Right cardiac atrium (tissue), 5 donors: ENCODE data around the gene LRRC41. TPM values are rescaled to one million over a fixed set of nuclear protein-coding genes. Genes with fewer than 3 reads are reported as not detected.

ENCODE experiments used
- ATAC-seq, 2 donors: fragments of 200-7000 bp; cut with Tn5 transposase; one replicate each; pipeline versions ENCODE4 v1.8.0 to v1.9.1; 2020; ENCODE audit warnings: moderate library complexity in 2 of 2, mild to moderate bottlenecking in 1 of 2
- DNase-seq, 3 donors: peaks; one replicate each; pipeline ENCODE4 v3.0.0-alpha.2; 2020
- H3K27ac ChIP-seq: one replicate; pipeline ENCODE4 v1.5.1; 2013; ENCODE audit warnings: mild to moderate bottlenecking, low read length, control low read depth, moderate library complexity
- H3K27me3 ChIP-seq: one replicate; pipeline ENCODE4 v1.6.1; 2013; ENCODE audit not compliant: control insufficient read depth, insufficient read depth
- H3K4me1 ChIP-seq: one replicate; pipeline ENCODE4 v1.6.1; 2013; ENCODE audit warnings: low read length; ENCODE audit not compliant: control insufficient read depth, insufficient read depth
- H3K4me3 ChIP-seq: one replicate; pipeline ENCODE4 v1.5.1; 2013; ENCODE audit warnings: low read length, control low read depth
- H3K9me3 ChIP-seq: one replicate; pipeline ENCODE4 v1.6.1; 2013; ENCODE audit warnings: low read length; ENCODE audit not compliant: control insufficient read depth
- WGBS: extraction: QIAGEN DNeasy Blood & Tissue Kit; methylation state at CpG from one replicate; pipeline ENCODE4 v1.1.7; 2013; 5-methylcytosine and 5-hydroxymethylcytosine counted together
- intact Hi-C, 4 donors: fragments of 100-400 bp; cut with DNase I; formaldehyde crosslinking; loops; one replicate each; pipeline versions ENCODE4 v1.11.0 to v1.14.0; 2022 to 2023
- polyA plus RNA-seq: library from polyadenylated mRNA; stranded (reverse); fragments of 200-250 nt; gene quantifications from one replicate; pipeline ENCODE4 v1.2.3, GENCODE V29; 2013
- total RNA-seq, 4 donors: library from RNA; stranded (reverse); fragmentation: NEBNext Ultra II Directional; extraction: Animal tissue kit (Norgen Biotek cat#: 25700); gene quantifications; one replicate each; pipeline ENCODE4 v1.2.1, GENCODE V29; 2021
- donor health status: healthy with polysubstance abuse.
- donor health status: DM: no; HTN: yes; CAD: no.
- donor health status: DM: no; HTN: no; CAD: no.
- donor health status: DM: no; HTN: yes; CAD: no; lungs with severe emphysema.
- donor health status: DM: yes; HTN: yes; CAD: no.

The LRRC41 gene
- total and polyA plus RNA-seq, 5 donors, result 27.1 to 46.3 (median 39.8) TPM

DNA sequence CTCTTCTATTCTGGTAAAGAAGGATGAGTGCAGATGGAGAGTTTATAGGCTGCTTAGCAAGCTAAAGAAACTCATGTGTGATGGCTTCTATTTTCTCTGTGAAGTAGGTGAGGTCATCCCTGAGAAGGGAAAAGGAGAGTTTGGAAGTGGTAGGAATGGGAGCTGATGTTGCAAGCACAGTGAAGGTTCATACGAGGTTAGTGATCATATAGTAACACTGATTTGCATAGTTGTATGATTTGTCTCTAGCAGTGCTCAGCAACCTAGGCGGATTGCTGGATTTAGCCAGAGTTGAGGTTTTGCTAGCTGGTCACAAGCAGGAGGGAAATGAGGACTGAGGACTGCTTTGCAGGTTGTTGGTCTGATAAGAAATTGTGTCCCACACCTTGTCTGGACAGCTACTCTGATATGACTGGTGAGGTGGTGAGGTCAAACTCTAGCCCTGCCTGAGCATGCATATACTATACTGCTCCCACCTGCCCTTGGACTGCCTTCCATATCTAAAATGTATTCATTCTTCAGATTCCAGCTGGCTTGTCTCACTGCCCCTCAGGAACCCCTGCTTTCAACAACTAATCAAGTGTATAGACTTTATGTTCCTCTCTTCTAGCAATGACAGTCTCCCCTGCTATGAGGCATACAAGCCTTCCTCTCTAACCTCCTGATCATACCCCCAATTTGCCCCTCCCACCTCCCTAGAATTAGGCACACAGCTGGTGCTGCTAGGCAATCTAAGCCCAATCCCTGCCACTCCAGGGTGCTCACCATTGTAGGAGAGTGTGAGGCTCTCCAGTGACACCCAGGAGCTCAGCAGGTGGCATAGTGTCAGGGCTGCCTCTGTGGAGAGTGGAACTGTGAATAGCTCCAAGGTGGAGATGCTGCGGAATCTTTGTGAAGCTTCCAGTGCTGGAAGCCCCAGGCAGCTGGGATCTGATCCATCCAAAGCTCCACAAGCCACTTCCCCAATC lies 18.5 kb downstream of the LRRC41 start:
- DNase-seq (no peak), ATAC-seq (no peak)
- Histone ChIP-seq H3K4me1 (peaks cover 3% of the 10 kb centered on the region), H3K27me3 (no peaks in the 10 kb centered on the region), H3K4me3 (no peak overlapping the region), H3K27ac (no peak overlapping the region), H3K9me3 (no peaks in the 10 kb centered on the region)
- intact Hi-C loops, result no loop called here
- WGBS, result 72% methylated on average over 3 of the region's 3 CpGs

DNA sequence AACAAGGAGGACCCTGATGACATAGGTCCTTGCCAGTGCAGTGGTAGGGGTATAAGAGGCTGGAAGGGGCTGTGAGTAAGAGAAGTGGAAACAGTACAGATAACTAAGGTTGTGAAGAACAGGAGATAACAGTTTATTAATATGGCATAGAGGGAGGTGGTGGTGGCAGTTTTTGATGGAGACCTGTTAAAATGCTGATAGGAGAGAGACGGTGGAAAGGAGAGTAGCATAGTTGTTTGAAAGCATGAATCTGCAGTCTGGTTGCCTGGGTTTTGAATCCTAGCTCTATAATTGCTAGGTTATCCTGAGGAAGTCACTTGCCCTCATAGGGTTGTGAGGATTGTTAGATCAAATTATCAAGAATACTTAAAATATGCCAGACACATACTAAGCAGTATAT lies 19.4 kb downstream of the LRRC41 start:
- Histone ChIP-seq H3K27me3 (no peaks in the 10 kb centered on the region), H3K4me3 (no peak overlapping the region), H3K4me1 (peaks cover 3% of the 10 kb centered on the region), H3K27ac (no peak overlapping the region), H3K9me3 (no peaks in the 10 kb centered on the region)
- ATAC-seq (no peak), DNase-seq (no peak)
- WGBS, result 41% methylated on average over 1 of the region's 1 CpG
- intact Hi-C loops, result no loop called here

DNA sequence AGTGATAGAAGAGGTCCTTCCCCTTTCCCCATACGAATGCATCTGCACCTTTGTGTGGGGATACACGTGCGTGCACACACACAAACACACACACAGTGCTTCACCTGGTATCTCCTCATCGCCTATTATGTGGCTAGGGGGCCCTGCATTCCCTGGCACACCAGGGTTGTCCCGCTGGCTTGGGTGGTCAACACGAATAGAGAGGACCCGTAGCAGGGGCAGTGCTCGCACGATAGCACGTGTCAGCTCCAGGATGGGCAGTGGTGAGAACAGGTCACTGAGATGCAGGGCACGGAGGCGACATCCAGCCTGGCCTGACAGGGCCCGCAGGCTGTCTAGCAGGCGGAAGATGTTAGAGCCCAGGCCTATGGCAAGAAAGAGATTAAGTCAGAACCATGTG lies 22.4 kb downstream of the LRRC41 start:
- intact Hi-C loops, result no loop called here
- DNase-seq (no peak), ATAC-seq (no peak)
- 88% methylated on average over 14 of the region's 14 CpGs for WGBS
- Histone ChIP-seq H3K27me3 (no peaks in the 10 kb centered on the region), H3K4me1 (peaks cover 3% of the 10 kb centered on the region), H3K9me3 (no peaks in the 10 kb centered on the region), H3K4me3 (no peak overlapping the region), H3K27ac (no peak overlapping the region)

DNA sequence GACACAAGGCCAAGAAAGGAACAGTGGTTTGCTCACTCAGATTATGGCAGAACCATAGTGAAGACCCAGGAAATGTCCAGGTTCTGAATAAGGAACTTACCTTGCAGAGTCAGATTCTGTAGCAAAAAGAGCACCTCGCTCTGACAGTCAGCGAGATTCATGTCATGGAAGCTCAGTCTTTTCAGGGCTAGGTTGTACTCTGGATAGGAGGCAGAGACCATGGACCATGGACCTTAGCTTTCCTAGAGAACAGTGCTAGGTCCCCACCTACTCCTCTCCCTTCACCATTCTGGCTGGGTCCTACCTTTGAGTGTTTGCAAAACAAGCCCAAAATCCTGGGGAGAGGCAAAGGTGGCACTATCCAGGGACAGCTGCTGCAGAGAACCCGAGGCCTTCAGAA lies 23.3 kb downstream of the LRRC41 start:
- peaks cover 3% of the 10 kb centered on the region for H3K4me1 ChIP-seq
- H3K4me3 ChIP-seq, result no peak overlapping the region
- intact Hi-C loops, result no loop called here
- H3K27ac ChIP-seq, result no peak overlapping the region
- H3K27me3 ChIP-seq, result no peaks in the 10 kb centered on the region
- no peaks in the 10 kb centered on the region for H3K9me3 ChIP-seq
- DNase-seq (no peak), ATAC-seq (no peak)
- WGBS, result 93% methylated on average over 3 of the region's 3 CpGs

DNA sequence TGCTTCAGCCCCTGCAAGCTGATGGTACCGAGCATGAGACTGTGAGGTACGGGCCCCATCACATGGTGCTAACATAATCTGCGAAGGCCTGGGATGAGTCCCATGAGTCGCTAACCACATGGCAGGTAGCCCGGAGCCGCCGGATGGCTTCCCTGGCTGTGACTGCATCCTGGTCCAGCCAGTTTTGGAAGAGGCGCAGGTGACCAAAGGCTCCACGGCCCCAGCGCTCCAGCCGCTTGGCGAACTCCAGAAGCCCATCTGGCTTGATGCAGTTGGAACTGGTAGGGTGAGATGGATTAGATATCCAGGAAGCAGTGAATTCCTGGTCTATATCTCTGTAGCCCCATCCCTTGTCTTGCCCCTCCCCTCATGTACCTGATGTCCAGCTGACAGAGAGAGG lies 24.6 kb downstream of the LRRC41 start:
- 87% methylated on average over 12 of the region's 12 CpGs for WGBS
- H3K4me3 ChIP-seq, result no peak overlapping the region
- H3K4me1 ChIP-seq, result no peaks in the 10 kb centered on the region
- intact Hi-C loops, result no loop called here
- no peaks in the 10 kb centered on the region for H3K27me3 ChIP-seq
- H3K9me3 ChIP-seq, result no peaks in the 10 kb centered on the region
- H3K27ac ChIP-seq, result no peak overlapping the region
- ATAC-seq (no peak), DNase-seq (peak in 2 of 3 donors; percentile 55 to 56)

DNA sequence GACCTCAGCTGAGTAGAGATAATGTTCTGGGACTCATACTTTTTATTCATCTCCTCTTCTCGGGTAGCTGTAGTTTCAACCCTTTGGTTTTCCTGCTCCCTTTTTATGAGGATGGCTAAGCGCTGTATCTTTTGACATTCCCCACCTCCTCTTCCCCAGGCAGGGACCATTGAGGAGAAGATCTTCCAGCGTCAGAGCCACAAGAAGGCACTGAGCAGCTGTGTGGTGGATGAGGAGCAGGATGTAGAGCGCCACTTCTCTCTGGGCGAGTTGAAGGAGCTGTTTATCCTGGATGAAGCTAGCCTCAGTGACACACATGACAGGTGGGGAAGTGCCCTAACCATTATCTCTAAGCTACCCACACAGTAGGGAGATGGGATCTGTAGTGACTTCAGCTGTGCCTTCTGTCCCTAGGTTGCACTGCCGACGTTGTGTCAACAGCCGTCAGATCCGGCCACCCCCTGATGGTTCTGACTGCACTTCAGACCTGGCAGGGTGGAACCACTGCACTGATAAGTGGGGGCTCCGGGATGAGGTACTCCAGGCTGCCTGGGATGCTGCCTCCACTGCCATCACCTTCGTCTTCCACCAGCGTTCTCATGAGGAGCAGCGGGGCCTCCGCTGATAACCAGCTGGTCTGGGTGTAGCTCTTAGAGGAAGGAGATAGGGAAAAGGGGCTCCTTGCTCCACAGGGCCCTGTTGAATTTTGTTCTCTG lies 25.6 kb downstream of the LRRC41 start:
- Histone ChIP-seq H3K27me3 (no peaks in the 10 kb centered on the region), H3K9me3 (no peaks in the 10 kb centered on the region), H3K4me3 (no peak overlapping the region), H3K4me1 (no peaks in the 10 kb centered on the region), H3K27ac (no peak overlapping the region)
- intact Hi-C loops, result no loop called here
- no peak for DNase-seq
- 68% methylated on average over 14 of the region's 14 CpGs for WGBS
- peak; percentile 14 to 16 for ATAC-seq

DNA sequence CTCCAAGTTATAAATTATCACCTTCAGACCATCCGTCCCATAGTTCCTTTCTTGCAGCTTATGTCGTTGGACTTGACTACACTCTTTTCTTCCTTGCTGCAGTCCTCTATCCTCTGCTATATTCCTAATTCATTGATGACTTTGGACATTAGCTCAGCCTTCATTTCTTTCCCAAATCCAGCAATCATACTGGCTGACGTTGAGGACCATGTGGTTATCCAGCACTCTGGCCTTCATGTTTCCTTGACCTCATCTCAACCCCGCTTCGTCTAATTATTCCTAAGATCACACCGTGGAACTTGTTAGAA lies 28.4 kb downstream of the LRRC41 start:
- WGBS, result 93% methylated on average over 6 of the region's 6 CpGs
- H3K27ac ChIP-seq, result no peak overlapping the region
- intact Hi-C loops, result no loop called here

DNA sequence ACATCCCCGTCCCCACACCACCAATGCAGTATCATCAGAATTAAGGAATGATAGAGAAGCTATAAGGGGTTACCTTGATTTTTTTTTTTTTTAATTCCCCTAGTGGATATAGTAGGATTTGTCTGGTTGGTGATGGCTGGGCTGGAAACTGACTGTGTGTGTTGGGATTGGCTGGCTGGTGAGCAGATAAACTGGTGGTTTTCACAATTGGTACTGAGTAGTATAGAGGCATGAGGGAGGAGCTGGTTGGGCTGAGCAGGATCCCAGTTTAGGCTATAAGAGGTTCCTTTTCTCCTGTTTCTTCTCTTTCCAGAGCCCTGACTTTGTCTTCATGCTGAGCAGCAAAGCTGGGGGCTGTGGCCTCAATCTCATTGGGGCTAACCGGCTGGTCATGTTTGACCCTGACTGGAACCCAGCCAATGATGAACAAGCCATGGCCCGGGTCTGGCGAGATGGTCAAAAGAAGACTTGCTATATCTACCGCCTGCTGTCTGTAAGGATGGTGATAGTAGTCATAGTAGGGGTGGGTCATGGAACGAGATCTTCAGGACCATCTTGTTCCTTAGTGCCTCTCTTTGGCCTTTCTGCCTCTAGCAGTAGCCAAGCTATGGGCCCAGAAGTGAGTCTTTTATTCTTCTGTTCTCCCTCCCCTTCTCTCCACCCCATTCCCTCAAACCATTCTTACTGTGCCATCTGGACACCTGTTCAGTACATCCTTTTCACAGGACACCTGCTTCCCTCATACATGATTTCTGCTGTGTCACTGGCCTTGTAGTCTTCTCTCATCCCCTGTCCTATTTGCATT lies 29.0 kb downstream of the LRRC41 start:
- Histone ChIP-seq H3K9me3 (no peaks in the 10 kb centered on the region), H3K4me1 (no peaks in the 10 kb centered on the region), H3K27ac (no peak overlapping the region), H3K4me3 (no peak overlapping the region), H3K27me3 (no peaks in the 10 kb centered on the region)
- WGBS, result 97% methylated on average over 6 of the region's 6 CpGs
- ATAC-seq, result peak in 1 of 2 donors; percentile 8
- no peak for DNase-seq
- intact Hi-C loops, result no loop called here

More for the DNA sequence above, 28.4 kb downstream of the LRRC41 start:
- Histone ChIP-seq H3K4me1 (no peaks in the 10 kb centered on the region), H3K27me3 (no peaks in the 10 kb centered on the region), H3K4me3 (no peak overlapping the region), H3K9me3 (no peaks in the 10 kb centered on the region)
- ATAC-seq (no peak), DNase-seq (no peak)

DNA sequence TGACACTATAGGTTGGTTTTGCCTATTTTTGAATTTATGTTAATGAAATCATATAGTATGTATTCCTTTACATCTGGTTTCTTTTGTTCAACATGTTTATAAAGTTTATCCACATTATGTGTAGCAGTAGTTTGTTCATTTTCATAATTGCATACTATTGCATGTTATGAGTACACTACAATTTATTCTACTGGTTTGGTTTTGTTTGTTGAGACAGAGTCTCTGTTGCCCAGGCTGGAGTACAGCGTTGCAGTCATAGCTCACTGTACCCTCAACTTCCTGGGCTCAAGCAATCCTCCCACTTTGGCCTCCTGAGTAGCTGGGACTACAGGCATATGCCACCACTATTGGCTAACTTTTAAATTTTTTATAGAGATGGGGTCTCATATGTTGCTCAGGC lies 34.8 kb downstream of the LRRC41 start:
- H3K9me3 ChIP-seq, result no peaks in the 10 kb centered on the region
- 98% methylated on average over 1 of the region's 1 CpG for WGBS
- no peaks in the 10 kb centered on the region for H3K4me1 ChIP-seq
- intact Hi-C loops, result no loop called here
- no peaks in the 10 kb centered on the region for H3K27me3 ChIP-seq
- H3K4me3 ChIP-seq, result no peak overlapping the region
- no peak overlapping the region for H3K27ac ChIP-seq
- DNase-seq (no peak), ATAC-seq (no peak)

DNA sequence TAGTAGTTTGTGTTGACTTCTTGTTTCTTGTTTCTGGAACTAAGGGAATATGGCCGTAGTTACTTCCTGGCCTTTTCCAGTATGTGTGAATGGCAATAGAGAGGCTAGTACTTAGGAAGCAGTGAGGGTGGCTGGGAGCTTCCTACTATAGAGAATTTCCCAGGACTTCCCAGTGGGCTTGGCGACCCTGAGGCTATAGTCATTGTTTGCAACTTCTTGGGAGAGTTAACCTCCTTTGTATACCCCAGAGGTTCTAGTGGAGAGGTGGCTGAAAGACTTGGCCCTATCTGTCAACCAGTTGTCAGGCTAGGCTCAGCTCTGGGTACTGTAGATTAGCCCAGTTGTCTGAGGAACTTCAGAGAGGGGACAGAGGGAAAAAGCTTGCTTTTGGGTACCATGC lies 40.3 kb downstream of the LRRC41 start:
- no peak for ATAC-seq
- intact Hi-C loops, result no loop called here
- no peak overlapping the region for H3K27ac ChIP-seq
- no peaks in the 10 kb centered on the region for H3K4me1 ChIP-seq
- no peaks in the 10 kb centered on the region for H3K27me3 ChIP-seq
- no peak for DNase-seq
- no peak overlapping the region for H3K4me3 ChIP-seq
- 83% methylated on average over 2 of the region's 2 CpGs for WGBS
- H3K9me3 ChIP-seq, result no peaks in the 10 kb centered on the region

DNA sequence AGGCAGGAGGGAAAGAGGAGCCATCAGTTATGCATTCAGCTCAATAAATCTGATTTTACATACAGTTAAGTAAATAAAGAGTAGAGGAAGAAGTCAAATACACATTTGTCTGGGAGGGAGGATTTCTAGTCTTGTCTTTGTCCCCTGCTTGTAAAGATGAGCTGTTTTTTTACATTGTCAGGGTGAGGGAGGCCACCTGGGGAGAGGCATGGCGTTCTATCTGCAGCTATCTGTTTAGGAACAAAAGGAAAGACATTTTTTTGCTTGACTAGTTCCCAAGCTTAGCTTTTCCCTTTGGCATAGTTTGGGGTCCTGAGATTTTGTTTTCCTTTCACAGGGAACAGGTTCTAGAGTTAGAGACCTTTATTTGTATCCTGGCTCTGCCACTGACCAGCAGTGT lies 40.9 kb downstream of the LRRC41 start:
- Histone ChIP-seq H3K9me3 (no peaks in the 10 kb centered on the region), H3K27me3 (no peaks in the 10 kb centered on the region), H3K4me1 (no peaks in the 10 kb centered on the region), H3K4me3 (no peak overlapping the region), H3K27ac (no peak overlapping the region)
- DNase-seq (no peak), ATAC-seq (no peak)
- 86% methylated on average over 1 of the region's 1 CpG for WGBS
- intact Hi-C loops, result no loop called here
